NCI-H524 treated with DMSO at 0.1 percent for 48 hours (cell line): ENCODE measurements around the gene RGMB.
"Not testable (repeated sequence)": the region's sequence is repeated elsewhere in the genome, so short reads cannot be mapped to it uniquely, and the experiment has no call there.

Experiments
- DNase-seq: peaks from one replicate; lab custom pipeline; 2025; lab: John Stamatoyannopoulos, UW

RGMB gene, protein sequence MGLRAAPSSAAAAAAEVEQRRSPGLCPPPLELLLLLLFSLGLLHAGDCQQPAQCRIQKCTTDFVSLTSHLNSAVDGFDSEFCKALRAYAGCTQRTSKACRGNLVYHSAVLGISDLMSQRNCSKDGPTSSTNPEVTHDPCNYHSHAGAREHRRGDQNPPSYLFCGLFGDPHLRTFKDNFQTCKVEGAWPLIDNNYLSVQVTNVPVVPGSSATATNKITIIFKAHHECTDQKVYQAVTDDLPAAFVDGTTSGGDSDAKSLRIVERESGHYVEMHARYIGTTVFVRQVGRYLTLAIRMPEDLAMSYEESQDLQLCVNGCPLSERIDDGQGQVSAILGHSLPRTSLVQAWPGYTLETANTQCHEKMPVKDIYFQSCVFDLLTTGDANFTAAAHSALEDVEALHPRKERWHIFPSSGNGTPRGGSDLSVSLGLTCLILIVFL

GRCh38 chr5:98773464-98774191 lies at the start of gene RGMB:
RGMB (plus strand) TSS chr5:98773663; CDS start chr5:98774071, 408 bp downstream.
- DNase-seq = peak; percentile 86

- no peak for DNase-seq
These were observed 47.2 kb upstream of the RGMB start for GRCh38 chr5:98726258-98726657.

DNA sequence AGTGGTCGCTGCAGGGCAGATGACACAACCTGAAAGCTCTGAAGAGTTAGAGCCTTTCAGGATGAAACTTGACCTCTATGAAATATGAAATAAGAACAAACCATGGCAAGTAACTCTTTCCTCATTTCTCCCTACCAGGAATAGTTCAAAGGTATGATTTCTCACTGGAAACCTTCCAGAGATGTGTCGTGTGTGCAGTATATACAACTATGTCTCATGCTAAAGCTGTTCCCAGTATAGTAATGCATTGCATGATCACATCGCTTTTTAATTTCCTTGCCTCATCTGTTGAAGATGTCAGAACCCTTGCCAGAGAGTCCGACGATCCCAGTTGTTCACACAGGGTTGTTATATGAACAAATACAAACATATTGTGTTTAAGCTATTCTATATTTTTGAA lies 45.8 kb upstream of the RGMB start:
- DNase-seq = no peak

- DNase-seq = no peak
These were observed 38.8 kb upstream of the RGMB start for GRCh38 chr5:98734646-98735045.

DNA sequence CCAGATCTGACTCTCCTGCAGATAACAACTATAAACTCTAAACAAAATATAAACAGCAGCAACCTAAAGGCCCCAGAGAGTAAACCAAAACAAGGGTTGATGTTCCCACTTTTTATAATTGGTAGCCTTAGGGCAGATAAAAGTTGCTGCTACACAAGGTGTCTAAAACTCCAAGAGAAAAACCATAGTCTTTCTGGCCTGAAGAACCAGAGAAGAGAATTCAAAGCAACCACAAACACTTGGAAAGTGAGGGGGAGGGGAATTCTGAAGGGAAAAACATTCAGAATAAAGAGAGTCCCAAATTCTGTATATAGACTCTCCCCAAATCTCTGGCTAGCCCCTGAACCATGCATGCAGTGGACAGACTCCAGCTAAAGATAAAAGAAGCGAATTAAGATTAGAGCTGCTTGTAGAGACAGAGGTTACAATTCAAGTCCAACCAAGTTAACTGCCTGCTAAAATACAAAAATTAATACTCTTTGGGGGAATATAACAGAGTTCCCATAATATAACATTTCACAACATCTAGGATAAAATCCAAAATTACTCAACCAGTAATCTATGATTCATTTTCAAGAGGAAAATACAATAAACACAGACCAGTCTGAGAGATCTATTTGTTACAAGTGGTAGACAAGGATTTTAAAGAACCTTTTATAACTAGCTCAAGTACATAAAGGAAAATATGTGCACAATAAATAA lies 37.5 kb upstream of the RGMB start:
- no peak for DNase-seq

GRCh38 chr5:98736753-98737152 lies 36.7 kb upstream of the RGMB start:
- DNase-seq = no peak

- not testable (repeated sequence) for DNase-seq
These were observed 36.0 kb upstream of the RGMB start for GRCh38 chr5:98737441-98737840.

- not testable (repeated sequence) for DNase-seq
These were observed 34.8 kb upstream of the RGMB start for GRCh38 chr5:98738481-98739149.

GRCh38 chr5:98741926-98742325 lies 31.5 kb upstream of the RGMB start:
- no peak for DNase-seq

- DNase-seq = no peak
These were observed 30.9 kb upstream of the RGMB start for GRCh38 chr5:98742396-98743073.

DNA sequence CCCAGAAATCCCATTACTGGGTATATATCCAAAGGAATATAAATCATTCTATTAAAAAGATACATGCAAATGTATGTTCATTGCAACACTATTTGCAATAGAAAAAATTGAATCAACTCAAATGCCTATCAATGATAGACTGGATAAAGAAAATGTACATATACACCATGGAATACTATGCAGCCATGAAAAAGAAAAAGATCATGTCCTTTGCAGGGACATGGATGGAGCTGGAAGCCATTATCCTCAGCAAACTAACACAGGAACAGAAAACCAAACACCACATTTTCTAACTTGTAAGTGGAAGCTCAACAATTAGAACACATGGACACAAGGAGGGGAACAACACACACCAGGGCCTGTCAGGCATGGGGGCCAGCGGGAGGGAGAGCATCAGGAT lies 25.2 kb upstream of the RGMB start:
- DNase-seq = not testable (repeated sequence)

DNA sequence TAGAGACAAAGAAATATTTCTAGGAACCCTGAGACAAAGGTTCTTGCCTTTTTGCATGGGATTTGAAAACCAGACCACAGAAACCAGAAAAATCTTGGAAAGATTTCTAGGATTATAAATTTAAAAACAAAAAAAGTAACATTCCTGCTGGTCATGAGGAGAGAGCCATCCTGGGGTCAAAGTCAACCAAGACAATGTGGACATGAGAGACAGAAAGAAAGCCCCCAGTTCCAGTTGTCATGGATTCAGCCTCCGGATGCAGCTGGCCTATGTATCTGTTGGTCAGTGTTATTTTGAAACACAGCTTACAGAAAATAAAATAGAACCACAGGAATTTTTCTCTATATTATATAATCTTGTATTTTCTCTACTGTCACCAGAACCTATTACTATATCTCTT lies 24.4 kb upstream of the RGMB start:
- DNase-seq = no peak

DNA sequence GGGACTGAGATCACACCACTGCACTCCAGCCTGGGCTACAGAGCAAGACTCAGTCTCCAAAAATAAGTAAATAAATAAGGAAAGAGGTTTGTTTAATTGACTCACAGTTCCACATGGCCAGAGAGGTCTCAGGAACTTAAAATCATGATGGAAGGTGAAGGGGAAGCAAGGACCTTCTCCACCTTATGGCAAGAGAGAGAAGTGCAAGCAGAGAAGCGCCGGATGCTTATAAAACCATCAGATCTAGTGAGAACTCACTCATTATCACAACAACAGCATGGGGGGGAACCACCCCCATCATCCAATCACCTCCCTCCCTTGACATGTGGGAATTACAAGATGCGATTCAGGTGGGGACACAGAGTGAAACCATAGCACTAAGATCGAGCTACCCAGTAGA lies 22.8 kb upstream of the RGMB start:
- DNase-seq = no peak

DNA sequence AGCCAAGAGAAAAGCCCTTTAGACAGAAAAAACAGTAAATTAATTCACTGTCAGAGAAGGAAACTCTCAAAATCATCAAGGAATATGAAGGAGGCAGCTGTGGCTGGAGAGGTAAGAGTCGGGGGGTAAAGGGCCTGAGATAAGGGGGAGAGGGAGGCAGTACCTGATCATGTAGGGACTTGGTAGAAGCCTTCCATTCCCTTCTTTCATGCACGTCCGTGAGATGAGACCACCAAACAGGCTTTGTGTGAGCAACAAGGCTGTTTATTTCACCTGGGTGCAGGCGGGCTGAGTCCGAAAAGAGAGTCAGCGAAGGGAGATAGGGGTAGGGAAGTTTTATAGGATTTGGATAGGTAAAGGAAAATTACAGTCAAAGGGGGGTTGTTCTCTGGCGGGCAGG lies 21.1 kb upstream of the RGMB start:
- DNase-seq = not testable (repeated sequence)

- DNase-seq = not testable (repeated sequence)
These were observed 20.7 kb upstream of the RGMB start for GRCh38 chr5:98752801-98753200.

DNA sequence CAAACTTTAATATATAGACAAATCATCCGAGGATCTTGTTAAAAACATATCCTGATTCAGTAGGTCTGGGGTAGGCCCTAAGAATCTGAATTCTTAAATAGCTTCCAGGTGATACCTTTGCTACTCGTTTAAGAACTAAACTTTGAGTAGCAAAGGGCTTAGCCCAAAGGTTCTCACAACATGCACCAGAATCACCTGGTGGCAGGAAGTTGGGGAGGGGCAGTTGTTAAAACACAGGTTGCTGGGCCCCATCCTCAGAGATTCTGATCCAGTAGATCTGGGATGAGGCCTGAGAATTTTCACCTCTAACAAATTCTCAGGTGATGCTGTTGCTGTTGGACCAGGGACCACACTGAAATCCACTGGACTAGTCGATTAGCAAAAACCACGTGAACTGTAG lies 20.0 kb upstream of the RGMB start:
- DNase-seq = no peak

DNA sequence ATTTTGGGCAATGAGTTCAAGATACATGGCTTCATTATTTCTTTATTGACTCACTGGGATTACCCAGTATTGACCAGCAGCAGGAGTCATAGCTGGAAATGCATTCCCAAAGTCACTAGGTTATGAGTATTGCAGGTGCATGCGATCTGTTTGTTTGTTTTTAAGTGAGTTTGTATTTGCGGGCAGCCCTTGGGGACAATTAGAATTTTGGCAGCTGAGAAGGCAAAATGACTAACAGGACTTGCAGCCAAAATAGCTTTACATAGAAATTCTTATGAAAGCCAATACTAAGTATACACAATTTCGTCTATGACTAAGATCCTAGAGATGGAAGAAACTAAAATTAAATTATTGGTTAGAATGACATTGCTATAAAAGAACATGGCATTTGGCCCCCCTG lies 18.1 kb upstream of the RGMB start:
- DNase-seq = no peak

GRCh38 chr5:98757978-98758377 lies 15.5 kb upstream of the RGMB start:
- DNase-seq = no peak

- no peak for DNase-seq
These were observed 10.3 kb upstream of the RGMB start for GRCh38 chr5:98763001-98763630.

DNA sequence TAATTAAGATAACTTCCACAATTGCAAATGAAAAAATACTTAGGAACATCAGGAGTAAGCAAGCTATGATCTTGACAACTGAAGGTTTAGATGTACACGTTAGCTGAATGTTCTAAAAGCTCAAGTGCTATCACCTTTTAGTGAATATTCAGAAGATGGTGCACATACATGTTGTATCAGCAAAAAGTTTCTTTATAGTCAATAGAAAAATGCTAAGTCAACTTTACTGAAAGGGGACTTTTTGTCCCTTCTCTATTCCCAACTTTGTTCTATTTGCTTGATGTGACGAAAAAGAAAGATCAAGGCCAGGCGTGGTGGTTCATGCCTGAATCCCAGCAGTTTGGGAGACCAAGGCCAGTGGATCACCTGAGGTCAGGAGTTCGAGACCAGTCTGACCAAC lies 7.6 kb upstream of the RGMB start:
- DNase-seq = no peak

DNA sequence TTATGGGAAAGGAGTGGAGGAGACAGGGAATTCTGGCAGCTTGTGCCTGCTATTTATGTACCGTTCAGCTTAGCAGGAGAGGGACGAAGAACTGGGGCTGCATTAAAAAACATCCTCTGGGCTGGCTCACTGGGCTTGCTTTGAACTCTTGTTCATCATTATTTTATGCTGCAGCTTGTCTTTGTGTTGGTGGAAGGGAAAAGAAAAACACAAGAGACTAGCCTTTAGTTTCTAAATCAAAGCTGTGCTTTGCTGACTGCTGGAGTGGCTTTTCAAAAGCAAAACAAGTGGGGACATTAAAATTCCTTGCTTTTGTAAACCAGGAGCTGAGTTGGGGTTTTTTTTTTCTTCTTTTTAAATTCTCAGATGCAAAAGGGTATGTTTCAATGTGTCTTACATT lies 5.9 kb upstream of the RGMB start:
- no peak for DNase-seq
